ENCODE measurements around the gene GPSM1.

Gene GPSM1

DNA sequence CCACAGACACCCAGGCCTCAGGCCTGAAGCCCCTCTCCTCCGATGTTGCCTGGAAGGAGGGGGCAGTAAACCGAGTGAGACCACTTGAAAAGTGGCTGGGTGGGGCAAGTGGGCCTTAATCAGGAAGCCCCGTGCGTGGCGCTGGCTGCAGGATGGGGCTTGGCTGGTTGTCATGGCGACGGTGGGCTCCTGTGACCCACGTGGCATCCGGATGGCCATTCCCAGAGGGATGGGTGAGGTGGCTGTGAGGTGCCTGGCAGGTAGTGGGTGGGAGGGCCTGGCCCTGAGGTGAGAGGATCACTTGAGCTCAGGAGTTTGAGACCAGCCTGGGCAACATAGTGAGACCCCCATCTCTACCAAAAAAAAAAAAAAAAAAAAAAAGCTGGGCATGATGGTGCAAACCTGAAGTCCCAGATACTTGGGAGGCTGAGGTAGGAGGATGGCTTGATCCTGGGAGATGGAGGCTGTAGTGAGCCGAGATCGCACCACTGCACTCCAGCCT is 5.2 kb downstream of the GPSM1 start:
- no peak for DNase-seq (ENCODE audit: low read depth)

GRCh38 chr9:136333045-136333444 is 5.7 kb downstream of the GPSM1 start:
- no peak for DNase-seq (ENCODE audit: low read depth)

- DNase-seq (ENCODE audit: low read depth), result no peak
Observed at GRCh38 chr9:136333486-136333885, 6.1 kb downstream of the GPSM1 start.

DNA sequence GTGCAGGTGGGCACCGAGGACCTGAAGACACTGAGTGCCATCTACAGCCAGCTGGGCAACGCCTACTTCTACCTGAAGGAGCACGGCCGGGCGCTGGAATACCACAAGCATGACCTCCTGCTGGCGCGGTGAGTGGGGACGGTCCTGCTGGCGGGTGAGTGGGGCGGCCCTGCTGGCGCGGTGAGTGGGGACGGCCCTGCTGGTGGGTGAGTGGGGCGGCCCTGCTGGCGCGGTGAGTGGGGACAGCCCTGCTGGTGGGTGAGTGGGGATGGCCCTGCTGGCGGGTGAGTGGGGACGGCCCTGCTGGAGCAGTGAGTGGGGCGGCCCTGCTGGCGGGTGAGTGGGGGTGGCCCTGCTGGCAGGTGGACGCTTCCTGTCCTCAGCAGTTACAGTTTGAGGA is 7.2 kb downstream of the GPSM1 start:
- no peak for DNase-seq (ENCODE audit: low read depth)

GRCh38 chr9:136335296-136336155 is 8.2 kb downstream of the GPSM1 start:
- no peak for DNase-seq (ENCODE audit: low read depth)

DNA sequence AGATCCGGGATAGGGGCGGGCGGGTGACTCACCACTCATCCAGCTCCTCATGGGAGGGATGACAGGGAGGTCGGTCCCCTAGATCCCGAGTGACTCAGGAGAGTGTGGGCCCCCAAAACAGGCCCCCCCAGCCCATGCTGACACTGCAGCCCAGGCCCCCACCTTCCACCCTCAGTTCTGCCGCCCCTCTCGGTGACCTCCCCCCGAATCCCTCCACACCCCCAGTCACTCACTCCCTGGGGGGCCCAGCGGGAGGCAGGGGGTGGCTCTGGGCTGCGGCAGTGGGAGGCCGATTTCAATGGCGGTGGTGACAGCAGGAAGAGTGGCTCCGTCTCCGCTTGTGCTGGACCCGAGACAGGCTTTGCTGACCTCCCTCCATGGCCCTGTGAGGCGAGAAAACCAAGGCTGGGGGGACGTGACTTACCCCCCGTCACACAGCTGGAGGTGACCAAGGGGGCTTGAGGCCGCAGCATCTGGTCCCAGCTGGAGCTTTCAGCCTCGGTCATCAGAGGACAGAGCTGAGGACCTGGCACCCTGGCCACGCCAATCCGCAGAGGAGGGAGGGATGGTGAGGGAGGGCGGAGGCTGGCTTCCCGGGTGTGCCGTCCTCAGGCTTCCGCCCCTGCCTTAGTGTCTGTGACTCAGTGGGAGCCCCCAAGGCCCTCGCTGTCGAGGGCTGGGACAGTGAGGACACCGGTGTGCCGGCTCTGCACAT is 9.0 kb downstream of the GPSM1 start:
- no peak for DNase-seq (ENCODE audit: low read depth)

DNA sequence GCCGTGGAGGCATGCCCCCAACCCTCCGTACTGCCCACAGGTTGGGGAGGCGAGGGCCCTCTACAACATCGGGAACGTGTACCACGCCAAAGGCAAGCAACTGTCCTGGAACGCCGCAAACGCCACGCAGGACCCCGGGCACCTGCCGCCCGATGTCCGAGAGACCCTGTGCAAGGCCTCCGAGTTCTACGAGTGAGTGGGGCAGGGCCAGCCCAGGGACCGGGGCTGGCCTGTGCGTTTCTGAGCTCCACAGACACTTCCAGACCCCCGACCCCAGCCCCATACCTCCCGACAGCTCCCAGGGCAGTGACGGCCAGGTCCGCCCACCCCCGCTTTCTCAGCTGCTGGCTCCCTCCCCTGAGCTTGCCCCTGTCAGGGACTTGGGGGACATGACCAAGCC is 9.5 kb downstream of the GPSM1 start:
- DNase-seq (ENCODE audit: low read depth), result no peak

DNA sequence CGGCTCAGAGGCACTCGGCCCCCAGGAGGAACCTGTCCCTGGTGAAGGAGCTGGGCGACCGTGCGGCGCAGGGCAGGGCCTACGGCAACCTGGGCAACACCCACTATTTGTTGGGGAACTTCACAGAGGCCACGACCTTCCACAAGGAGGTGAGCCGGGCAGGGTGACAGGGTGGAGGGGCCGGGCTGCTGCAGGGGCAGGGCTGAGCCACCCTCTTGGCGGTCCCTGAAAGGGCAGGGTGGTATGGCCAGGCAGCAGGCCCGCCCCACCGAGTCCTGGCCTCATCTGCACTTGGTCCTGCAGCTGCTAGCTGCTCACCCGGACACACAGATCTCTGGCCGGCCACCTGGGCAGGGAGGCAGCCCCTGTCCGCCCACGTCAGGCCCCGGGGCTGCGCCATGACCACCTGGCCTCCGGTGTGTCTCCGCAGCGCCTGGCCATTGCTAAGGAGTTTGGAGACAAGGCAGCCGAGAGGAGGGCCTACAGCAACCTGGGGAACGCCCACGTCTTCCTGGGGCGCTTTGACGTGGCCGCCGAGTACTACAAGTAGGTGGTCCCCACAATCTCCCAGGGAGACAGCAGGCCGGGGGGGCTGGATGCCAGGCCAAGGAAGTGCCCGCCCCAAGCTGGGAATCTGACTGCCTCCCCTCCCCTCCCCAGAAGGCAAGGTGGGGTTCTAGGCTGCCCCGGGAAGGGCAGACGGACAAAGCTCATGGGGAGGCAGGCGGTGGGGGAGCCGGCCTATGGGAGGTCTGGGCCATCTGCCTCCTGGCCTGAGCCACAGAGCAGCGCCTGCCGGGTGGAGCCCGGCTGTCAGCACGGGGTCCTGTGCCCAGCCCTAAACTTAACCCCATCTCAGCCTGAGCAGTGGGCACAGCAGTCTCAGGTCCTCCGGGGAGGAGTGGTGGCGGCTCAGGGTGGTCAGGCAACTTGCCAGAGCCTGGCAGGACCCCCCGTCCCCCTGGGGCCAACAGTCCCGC is 10.4 kb downstream of the GPSM1 start:
- no peak for DNase-seq (ENCODE audit: low read depth)

DNA sequence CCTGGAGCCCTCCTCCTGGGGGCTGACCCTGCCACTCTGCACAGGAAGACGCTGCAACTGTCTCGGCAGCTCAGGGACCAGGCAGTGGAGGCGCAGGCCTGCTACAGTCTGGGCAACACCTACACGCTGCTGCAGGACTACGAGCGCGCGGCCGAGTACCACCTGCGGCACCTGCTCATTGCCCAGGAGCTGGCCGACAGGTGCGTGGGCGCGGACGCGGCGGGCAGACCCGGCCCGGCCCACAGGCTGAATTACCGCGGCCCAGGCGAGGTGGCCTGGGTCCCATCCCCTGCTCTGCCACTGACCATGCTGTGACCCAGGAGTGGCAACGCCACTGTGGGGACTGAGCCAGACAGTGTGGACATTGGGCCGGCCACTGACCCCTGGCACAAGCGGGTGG is 11.2 kb downstream of the GPSM1 start:
- no peak for DNase-seq (ENCODE audit: low read depth)

- peak; percentile 52 for DNase-seq (ENCODE audit: low read depth)
Observed at GRCh38 chr9:136339173-136339957, 12.0 kb downstream of the GPSM1 start.

- no peak for DNase-seq (ENCODE audit: low read depth)
Observed at GRCh38 chr9:136339958-136340310, 12.6 kb downstream of the GPSM1 start.

DNA sequence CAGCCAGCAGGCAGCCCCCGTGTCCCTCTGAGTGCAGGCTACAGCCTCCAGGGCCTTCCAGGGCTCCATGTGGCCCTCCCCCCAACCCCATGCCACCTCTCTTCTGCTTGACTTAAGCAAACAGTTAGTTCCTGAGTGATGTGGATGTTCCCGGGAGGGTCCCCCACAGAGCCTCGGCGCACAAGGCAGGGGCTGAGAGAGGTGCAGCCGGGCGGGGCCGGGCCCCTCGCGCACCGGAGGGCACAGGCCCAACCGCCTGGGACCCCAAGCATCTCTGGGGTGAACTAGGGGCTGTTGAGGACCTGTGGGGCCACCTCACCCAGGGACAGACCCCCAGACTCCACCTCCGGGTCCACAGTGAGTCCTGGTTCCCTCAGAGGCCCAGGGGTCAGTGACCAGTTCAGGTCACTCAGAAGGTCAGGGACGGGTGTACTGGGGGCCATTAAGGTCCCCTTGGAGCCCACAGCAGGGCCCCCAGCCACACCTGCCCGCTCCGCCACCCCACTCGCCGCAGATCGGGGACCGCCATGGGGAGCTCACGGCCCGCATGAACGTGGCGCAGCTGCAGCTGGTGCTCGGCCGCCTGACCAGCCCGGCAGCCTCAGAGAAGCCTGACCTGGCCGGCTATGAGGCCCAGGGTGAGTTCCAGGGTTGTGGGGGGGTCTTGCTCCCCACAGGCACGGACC is 13.2 kb downstream of the GPSM1 start:
- no peak for DNase-seq (ENCODE audit: low read depth)

DNA sequence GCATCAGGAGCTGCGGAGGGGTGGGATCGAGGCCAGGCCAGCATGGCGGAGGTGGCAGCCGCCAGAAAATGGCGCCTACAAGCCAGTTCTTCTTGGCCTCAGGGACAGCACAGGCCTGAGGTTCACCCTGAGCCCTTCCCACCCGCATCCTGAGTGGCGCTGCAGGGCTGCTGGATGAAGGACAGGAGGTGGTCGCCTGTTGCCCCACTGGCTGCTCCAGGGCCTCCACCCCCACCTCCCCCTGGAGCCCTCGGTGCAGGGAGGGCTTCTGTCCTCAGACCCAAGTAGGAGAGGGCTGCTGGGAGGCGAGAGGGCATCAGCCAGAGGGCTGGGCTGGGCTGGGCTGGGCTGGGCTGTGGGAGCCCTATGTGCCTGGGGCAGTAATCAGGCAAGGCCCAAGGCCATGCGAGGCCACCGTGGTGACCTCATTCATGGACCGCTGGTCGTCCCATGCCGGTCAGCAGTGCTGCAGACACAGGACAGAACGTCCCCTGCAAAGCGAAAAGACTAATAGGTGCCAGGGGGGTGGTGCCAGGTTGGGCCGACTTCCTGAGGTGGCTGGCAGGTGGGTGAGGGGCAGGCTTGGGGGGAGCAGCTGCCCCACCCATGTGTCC is 13.8 kb downstream of the GPSM1 start:
- no peak for DNase-seq (ENCODE audit: low read depth)

- DNase-seq (ENCODE audit: low read depth), result no peak
Observed at GRCh38 chr9:136341769-136342168, 14.4 kb downstream of the GPSM1 start.

- DNase-seq (ENCODE audit: low read depth), result peak; percentile 89
Observed at GRCh38 chr9:136342181-136343120, 15.1 kb downstream of the GPSM1 start.

- DNase-seq (ENCODE audit: low read depth), result no peak
Observed at GRCh38 chr9:136343121-136343883, 16.0 kb downstream of the GPSM1 start.

GRCh38 chr9:136343884-136344269 is 16.5 kb downstream of the GPSM1 start:
- DNase-seq (ENCODE audit: low read depth), result no peak

- DNase-seq (ENCODE audit: low read depth), result no peak
Observed at GRCh38 chr9:136344544-136345280, 17.4 kb downstream of the GPSM1 start.

Measured in CMK (cell line).